GM21786 (cell line): ENCODE measurements around the gene TMEM170A.
A peak's percentile ranks its signal among the peaks of the same experiment; 100 is the strongest.
"Not testable (repeated sequence)": the region's sequence is repeated elsewhere in the genome, so short reads cannot be mapped to it uniquely, and the experiment has no call there.

Experiments
- ATAC-seq: cut with Tn5 transposase; IDR thresholded peaks from one replicate; pipeline ENCODE4 v1.9.1; 2021; ENCODE audit not compliant: unreplicated experiment

TMEM170A gene

GRCh38 chr16:75456971-75457370, 7.5 kb downstream of the TMEM170A start:
- ATAC-seq = no peak

GRCh38 chr16:75456486-75456885, 8.0 kb downstream of the TMEM170A start:
- ATAC-seq = not testable (repeated sequence)

GRCh38 chr16:75455677-75456076, 8.8 kb downstream of the TMEM170A start:
- ATAC-seq = no peak

GRCh38 chr16:75452464-75453190, 11.9 kb downstream of the TMEM170A start:
- ATAC-seq = no peak

- no peak for ATAC-seq
Measured at GRCh38 chr16:75446416-75446815, 18.1 kb downstream of the TMEM170A start.

GRCh38 chr16:75445298-75445697, 19.2 kb downstream of the TMEM170A start:
- no peak for ATAC-seq

- ATAC-seq = no peak
Measured at GRCh38 chr16:75443298-75443697, 21.2 kb downstream of the TMEM170A start.

GRCh38 chr16:75433732-75434413, 30.6 kb downstream of the TMEM170A start:
- peak; percentile 64 for ATAC-seq

- peak; percentile 90 for ATAC-seq
Measured at GRCh38 chr16:75432828-75433731, 31.4 kb downstream of the TMEM170A start, which contains the start of gene CFDP1. Gene CFDP1, minus strand, starts transcription at chr16:75433503. Its CDS starts 151 bp downstream, at chr16:75433352.

GRCh38 chr16:75429621-75430403, 34.7 kb downstream of the TMEM170A start:
- no peak for ATAC-seq

- ATAC-seq = not testable (repeated sequence)
Measured at GRCh38 chr16:75426524-75426923, 38.0 kb downstream of the TMEM170A start.

GRCh38 chr16:75424105-75424762, 40.3 kb downstream of the TMEM170A start:
- ATAC-seq = not testable (repeated sequence)

GRCh38 chr16:75423723-75424104, 40.8 kb downstream of the TMEM170A start:
- no peak for ATAC-seq

GRCh38 chr16:75421820-75422126, 42.7 kb downstream of the TMEM170A start:
- ATAC-seq = no peak

- peak; percentile 94 for ATAC-seq
Measured at GRCh38 chr16:75420987-75421819, 43.3 kb downstream of the TMEM170A start.

GRCh38 chr16:75416904-75417565, 47.5 kb downstream of the TMEM170A start:
- no peak for ATAC-seq

- no peak for ATAC-seq
Measured at GRCh38 chr16:75415169-75415905, 49.2 kb downstream of the TMEM170A start.

GRCh38 chr16:75413951-75414350, 50.5 kb downstream of the TMEM170A start:
- peak; percentile 47 for ATAC-seq
